ENCODE data around the gene THAP9.

DNA sequence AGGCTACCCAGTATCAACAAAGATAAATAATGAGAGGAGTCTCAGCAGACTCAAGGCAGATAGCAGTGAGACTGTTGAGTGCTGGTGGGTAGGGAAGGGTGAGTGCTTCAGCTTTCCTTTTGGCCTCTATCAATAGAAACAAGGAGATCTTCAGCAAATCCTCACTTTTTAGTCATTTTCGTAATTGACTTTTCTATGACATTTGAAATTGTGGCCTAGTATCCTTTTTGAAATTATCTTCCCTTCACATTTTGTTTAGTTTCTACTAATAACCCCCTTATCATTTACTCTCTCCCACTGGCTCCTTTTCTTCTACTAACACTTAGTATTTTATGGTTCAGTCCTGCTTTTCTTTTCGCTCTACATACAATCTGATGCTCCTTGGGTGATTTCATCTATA lies 65.2 kb downstream of the THAP9 start:
- no peak for TF ChIP-seq CTCF (IDR thresholded peaks at IDR 0.05; ENCODE audit: insufficient read depth, low read depth, low read length)
- no peak for TF ChIP-seq EZH2 (IDR thresholded peaks at IDR 0.05; ENCODE audit: insufficient read depth, low read length)

Data from astrocyte (in vitro differentiated cells and primary cell).